Endothelial cell of umbilical vein (primary cell): ENCODE measurements around the gene TMEM129. TPM values are rescaled to one million over a fixed set of nuclear protein-coding genes. Genes with fewer than 3 reads are reported as not detected.

ENCODE experiments used
- BruUV-seq: library from RNA; stranded (reverse); fragments of 400-500 nt; replicated peaks from 2 replicates; lab custom pipeline; 2021; lab: Mats Ljungman, UMichigan
- CTCF ChIA-PET: fragments of 300-600, 350-600 bp; sonication (Branson Sonifier 250); formaldehyde crosslinking; loops from one replicate; lab custom pipeline; 2021; ENCODE audit warnings: antibody characterized with exemption, inconsistent platforms; lab: Charles Lee
- POLR2A ChIA-PET: fragments of 300-600, 350-600 bp; sonication (Branson Sonifier 250); formaldehyde crosslinking; loops from one replicate; lab custom pipeline; 2021; ENCODE audit warnings: antibody characterized with exemption, inconsistent platforms; lab: Charles Lee
- DNase-seq: peaks from one replicate; pipeline ENCODE4 v3.0.0-alpha.2; 2011; ENCODE audit warnings: low read depth, low spot score
- FAIRE-seq: peaks from 2 replicates; lab custom pipeline; 2011; peaks lifted over from hg19 to GRCh38; lab: Jason Lieb, UNC
- H2AFZ ChIP-seq: 2 replicates; pipeline ENCODE4 v1.6.0; 2012; ENCODE audit warnings: low read depth, low read length, control low read depth, inconsistent platforms
- H3K27ac ChIP-seq: 2 replicates; pipeline ENCODE4 v1.5.1; 2011; ENCODE audit warnings: low read depth, mild to moderate bottlenecking, control low read depth, low read length, moderate library complexity; ENCODE audit not compliant: insufficient read depth
- H3K27me3 ChIP-seq, 2 experiments: 2 replicates each; pipeline versions ENCODE4 v1.6.0 to v1.6.1; 2011; ENCODE audit warnings: low read length in 2 of 2, mixed read lengths in 1 of 2; ENCODE audit not compliant: control insufficient read depth in 2 of 2, insufficient read depth in 2 of 2
- H3K36me3 ChIP-seq, 2 experiments: 2 replicates in 1 of 2; 3 replicates in 1 of 2; pipeline ENCODE4 v1.5.1; 2011; ENCODE audit warnings: low read length in 2 of 2, mild to moderate bottlenecking in 1 of 2, moderate library complexity in 1 of 2; ENCODE audit not compliant: control insufficient read depth in 2 of 2, insufficient read depth in 2 of 2; ENCODE audit errors: extremely low read depth in 1 of 2
- H3K4me1 ChIP-seq: 3 replicates; pipeline ENCODE4 v1.5.1; 2011; ENCODE audit warnings: mild to moderate bottlenecking, low read length; ENCODE audit not compliant: control insufficient read depth, insufficient read depth; ENCODE audit errors: extremely low read depth
- H3K4me2 ChIP-seq: 2 replicates; pipeline ENCODE4 v1.6.1; 2011; ENCODE audit warnings: low read length, control low read depth, mixed read lengths; ENCODE audit not compliant: insufficient read depth
- H3K4me3 ChIP-seq, 3 experiments: fragments of 200-600 bp in 1 of 3; sonication (generic), shearing (Covaris generic) in 1 of 3; replicated peaks in 1 of 3; 2 replicates each; pipeline ENCODE4 v1.5.1; 2011 to 2016; ENCODE audit warnings: control low read depth in 3 of 3, low read length in 3 of 3, mild to moderate bottlenecking in 2 of 3, inconsistent platforms in 1 of 3, low read depth in 1 of 3, moderate library complexity in 1 of 3; ENCODE audit not compliant: insufficient read depth in 1 of 3
- H3K79me2 ChIP-seq: 2 replicates; pipeline ENCODE4 v1.6.0; 2012; ENCODE audit warnings: low read length, inconsistent platforms; ENCODE audit not compliant: control insufficient read depth, insufficient read depth
- H3K9ac ChIP-seq: replicated peaks from 2 replicates; pipeline ENCODE3; 2011; ENCODE audit warnings: low read length, control low read depth; ENCODE audit not compliant: insufficient read depth; ENCODE audit errors: extremely low read depth
- H3K9me1 ChIP-seq: replicated peaks from 3 replicates; pipeline ENCODE4 v1.6.0; 2011; ENCODE audit warnings: mild to moderate bottlenecking, low read length; ENCODE audit not compliant: control insufficient read depth, insufficient read depth; ENCODE audit errors: extremely low read depth
- H3K9me3 ChIP-seq: replicated peaks from 2 replicates; pipeline ENCODE4 v1.5.1; 2012; ENCODE audit warnings: low read length, inconsistent platforms; ENCODE audit not compliant: control insufficient read depth, insufficient read depth
- H4K20me1 ChIP-seq: replicated peaks from 2 replicates; pipeline ENCODE3; 2011; ENCODE audit warnings: mild to moderate bottlenecking, low read length; ENCODE audit not compliant: control insufficient read depth, insufficient read depth; ENCODE audit errors: extremely low read depth
- CTCF ChIP-seq, 2 donors: IDR thresholded peaks; 1 replicate in 1 of 2; 2 replicates in 1 of 2; pipeline ENCODE4 v1.5.1; 2011; ENCODE audit warnings: low read length in 2 of 2, mild to moderate bottlenecking in 2 of 2, moderate library complexity in 2 of 2, control low read depth in 1 of 2, inconsistent platforms in 1 of 2, low read depth in 1 of 2; ENCODE audit not compliant: insufficient read depth in 1 of 2; ENCODE audit errors: extremely low read depth in 1 of 2
- EZH2 ChIP-seq: IDR thresholded peaks from 2 replicates; pipeline ENCODE4 v1.6.1; 2012; ENCODE audit warnings: borderline replicate concordance, low read depth, mild to moderate bottlenecking, moderate library complexity, low read length, inconsistent platforms; ENCODE audit not compliant: severe bottlenecking
- GATA2 ChIP-seq: IDR thresholded peaks from 2 replicates; pipeline ENCODE4 v1.7.0; 2011; ENCODE audit warnings: low read depth, mild to moderate bottlenecking, moderate library complexity, mixed read lengths, low read length; ENCODE audit not compliant: insufficient read length, insufficient read depth
- MAX ChIP-seq: IDR thresholded peaks from 2 replicates; pipeline ENCODE4 v1.6.1; 2011; ENCODE audit not compliant: insufficient read depth, insufficient read length
- POLR2A ChIP-seq: IDR thresholded peaks from 2 replicates; pipeline ENCODE4 v1.6.1; 2012; ENCODE audit warnings: low read depth, mild to moderate bottlenecking, control low read depth, low read length
- POLR2AphosphoS5 ChIP-seq: IDR thresholded peaks from 2 replicates; pipeline ENCODE4 v1.6.1; 2012; ENCODE audit warnings: low read depth, mild to moderate bottlenecking, control low read depth, low read length, moderate library complexity; ENCODE audit not compliant: insufficient read depth
- dilution Hi-C: fragments of 300-500 bp; cut with MboI; formaldehyde crosslinking; loops from one replicate; pipeline ENCODE4 v1.15.0; 2019; ENCODE audit warnings: low sequenced_read_pairs; ENCODE audit not compliant: extremely low pct_ligation_motif_present
- intact Hi-C: fragments of 100-400 bp; cut with micrococcal nuclease; formaldehyde crosslinking; loops from one replicate; pipeline ENCODE4 v1.10.0; 2022
- polyA plus RNA-seq, 4 experiments: library from polyadenylated mRNA; depleted of rRNA in 3 of 4; stranded (reverse) in 3 of 4; unstranded in 1 of 4; fragments of >200 nt; gene quantifications; 2 replicates each; pipeline versions ENCODE4 v1.2.1 to v1.2.3, GENCODE V29; 2011 to 2012; ENCODE audit warnings: missing spikeins in 1 of 4
- total RNA-seq: library from RNA; stranded (reverse); gene quantifications from 2 replicates; pipeline ENCODE4 v1.2.3, GENCODE V29; 2021

Gene TMEM129
- total and polyA plus RNA-seq, 2 donors (not counting 3 experiments of a cell fraction or from before 2014, with no cell fraction given) = 23.2 to 33.2 TPM

- dilution Hi-C loops = no loop called here
- no peak overlapping the region for H2AFZ ChIP-seq
- H3K27me3 ChIP-seq = no peaks in the 10 kb centered on the region
- ChIA-PET CTCF (interaction anchor here (1.3 to 6.0 kb wide), 6 partner anchors 8 to 165 kb away, joined by 4 to 198 read pairs (median 14); no protein-coding TSS in a partner anchor), POLR2A (no interaction called here)
- H3K4me2 ChIP-seq = no peak overlapping the region
- H3K9ac ChIP-seq = no peak overlapping the region
- H3K4me3 ChIP-seq = no peak overlapping the region
- H3K4me1 ChIP-seq = peaks cover 4% of the 10 kb centered on the region
- H3K79me2 ChIP-seq = no peaks in the 10 kb centered on the region
- no peak overlapping the region for H3K27ac ChIP-seq
- H4K20me1 ChIP-seq = no peaks in the 10 kb centered on the region
- BruUV-seq = no TSS peak
- FAIRE-seq = no peak
- peaks cover 2 to 12% of the 10 kb centered on the region in 2 experiments for H3K36me3 ChIP-seq
- DNase-seq = peak; percentile 75
- H3K9me3 ChIP-seq = no peaks in the 10 kb centered on the region
- H3K9me1 ChIP-seq = no peaks in the 10 kb centered on the region
- TF ChIP-seq EZH2 (no peak), MAX (no peak), POLR2AphosphoS5 (peak; percentile 39), GATA2 (no peak), POLR2A (no peak), CTCF (IDR thresholded peaks at IDR 0.05; ENCODE audit: extremely low read depth in 1 of 2, insufficient read depth in 1 of 2, low read depth in 1 of 2, low read length in 2 of 2) (peak; percentile 93 to 96)
- intact Hi-C loops = loop anchor here (5.0 kb wide), 1 partner anchor 46 kb away; the partner anchor contains the start of gene FGFR3
Observed at GRCh38 chr4:1746265-1746691, 25.2 kb upstream of the TMEM129 start.
